CD4-positive, alpha-beta T cell (primary cell): Measurements from ENCODE around the gene ERICH4. TPM values are rescaled to one million over a fixed set of nuclear protein-coding genes. Genes with fewer than 3 reads are reported as not detected.

Source experiments
- ATAC-seq: fragments of 200-7000 bp; cut with Tn5 transposase; one replicate; pipeline ENCODE4 v1.10.0; 2022; ENCODE audit warnings: mild to moderate bottlenecking; ENCODE audit not compliant: poor library complexity
- CTCF ChIA-PET: fragments of 350-600 bp; sonication (Branson Sonifier 250); formaldehyde crosslinking; loops from one replicate; lab custom pipeline; 2021; ENCODE audit warnings: antibody characterized with exemption, inconsistent platforms; lab: Charles Lee
- POLR2A ChIA-PET: fragments of 350-600 bp; sonication (Branson Sonifier 250); formaldehyde crosslinking; loops from one replicate; lab custom pipeline; 2021; ENCODE audit warnings: antibody characterized with exemption, inconsistent platforms; lab: Charles Lee
- DNase-seq, 14 experiments: peaks; one replicate each; pipeline ENCODE4 v3.0.0-alpha.2; 2013 to 2020; ENCODE audit warnings: mixed read lengths in 2 of 14
- H3K27ac ChIP-seq, 2 donors: one replicate each; pipeline versions ENCODE4 v1.5.1 to v1.7.0; 2013; ENCODE audit warnings: low read length in 2 of 2, low read depth in 1 of 2, mild to moderate bottlenecking in 1 of 2
- H3K27me3 ChIP-seq, 2 experiments: 1 replicate in 1 of 2; 2 replicates in 1 of 2; pipeline versions ENCODE4 v1.6.1 to v1.7.0; 2013; ENCODE audit warnings: low read length in 2 of 2, control low read depth in 1 of 2, mild to moderate bottlenecking in 1 of 2, moderate library complexity in 1 of 2; ENCODE audit not compliant: insufficient read depth in 2 of 2, control insufficient read depth in 1 of 2
- H3K36me3 ChIP-seq: one replicate; pipeline ENCODE4 v1.6.1; 2013; ENCODE audit warnings: low read length, control low read depth; ENCODE audit not compliant: insufficient read depth
- H3K4me1 ChIP-seq: one replicate; pipeline ENCODE4 v1.6.1; 2013; ENCODE audit warnings: low read length, control low read depth; ENCODE audit not compliant: insufficient read depth
- H3K4me3 ChIP-seq: one replicate; pipeline ENCODE4 v1.5.1; 2013; ENCODE audit warnings: mild to moderate bottlenecking, low read length, moderate library complexity
- H3K9me3 ChIP-seq, 2 experiments: 1 replicate in 1 of 2; 2 replicates in 1 of 2; pipeline versions ENCODE4 v1.6.1 to v1.7.0; 2013; ENCODE audit warnings: low read length in 2 of 2, mild to moderate bottlenecking in 2 of 2, control low read depth in 1 of 2, moderate library complexity in 1 of 2; ENCODE audit not compliant: control insufficient read depth in 1 of 2, insufficient read depth in 1 of 2
- H3K27ac Mint-ChIP-seq: one replicate; pipeline ENCODE4 v1.8.0; 2020; ENCODE audit warnings: mixed read lengths
- H3K27me3 Mint-ChIP-seq: one replicate; pipeline ENCODE4 v1.8.0; 2021; ENCODE audit warnings: mixed read lengths
- H3K36me3 Mint-ChIP-seq: one replicate; pipeline ENCODE4 v1.8.0; 2021; ENCODE audit warnings: low read depth, mixed read lengths
- H3K4me1 Mint-ChIP-seq: one replicate; pipeline ENCODE4 v1.8.0; 2021; ENCODE audit warnings: low read depth, mixed read lengths
- H3K4me3 Mint-ChIP-seq: one replicate; pipeline ENCODE4 v1.8.0; 2020; ENCODE audit warnings: mild to moderate bottlenecking, mixed read lengths
- H3K9me3 Mint-ChIP-seq: one replicate; pipeline ENCODE4 v1.8.0; 2020; ENCODE audit warnings: mixed read lengths
- intact Hi-C, 2 experiments: fragments of 100-400 bp; cut with DNase I in 1 of 2; cut with micrococcal nuclease in 1 of 2; formaldehyde crosslinking; loops; one replicate each; pipeline versions ENCODE4 v1.15.1 to v1.9.0; 2023 to 2025; cut with DNase I, micrococcal nuclease
- total RNA-seq, 174 experiments: library from RNA in 2 of 174; stranded (reverse) in 2 of 174; gene quantifications; one replicate each; pipeline ENCODE4 v1.2.3 and lab custom pipeline; 2021 to 2026
- TF ChIP-seq, protein P1 (sequence below): fragments of 200-600 bp; IDR thresholded peaks from one replicate; pipeline ENCODE4 v1.8.0; 2022; ENCODE audit warnings: antibody characterized with exemption, mild to moderate bottlenecking

Gene ERICH4
- total RNA-seq, 2 experiments from 2014 or later: not detected

DNA sequence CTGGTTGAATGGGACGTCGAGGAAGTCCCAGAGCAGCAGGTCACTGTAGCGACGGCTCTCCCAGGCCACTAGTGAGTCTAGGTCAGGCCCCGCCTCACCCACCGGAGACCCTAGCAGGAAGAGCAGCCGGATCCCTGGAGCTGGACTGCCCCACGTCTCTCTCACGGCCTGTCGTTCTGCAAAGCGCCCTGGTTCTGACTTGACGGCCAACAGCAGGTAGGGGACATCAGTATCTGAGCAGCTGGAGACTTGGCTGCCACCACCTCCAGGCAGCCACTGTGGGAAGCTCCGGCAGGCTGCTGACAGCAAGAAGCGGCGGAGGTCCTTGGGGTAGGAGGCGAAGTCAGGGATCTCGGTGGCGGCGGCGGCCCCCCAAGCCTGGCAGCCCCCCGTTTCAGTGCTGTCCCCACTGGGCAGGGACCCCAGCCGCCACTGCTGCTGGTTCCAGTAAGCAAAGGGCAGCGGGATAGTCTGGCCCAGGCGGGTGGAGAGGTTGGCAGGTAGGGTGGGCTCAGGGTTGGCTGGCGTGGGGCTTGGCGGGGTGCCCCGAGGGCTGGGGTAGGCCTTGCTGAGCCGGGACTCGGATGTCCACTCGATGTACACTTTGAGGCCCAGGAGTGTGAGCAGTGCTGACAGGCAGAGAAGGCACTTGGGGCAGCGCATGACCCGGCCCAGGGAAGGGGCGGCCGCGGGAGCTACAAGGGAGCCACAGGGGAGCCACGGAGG, 16.7 kb upstream of the ERICH4 start:
- H3K27ac ChIP-seq: no peak overlapping the region

DNA sequence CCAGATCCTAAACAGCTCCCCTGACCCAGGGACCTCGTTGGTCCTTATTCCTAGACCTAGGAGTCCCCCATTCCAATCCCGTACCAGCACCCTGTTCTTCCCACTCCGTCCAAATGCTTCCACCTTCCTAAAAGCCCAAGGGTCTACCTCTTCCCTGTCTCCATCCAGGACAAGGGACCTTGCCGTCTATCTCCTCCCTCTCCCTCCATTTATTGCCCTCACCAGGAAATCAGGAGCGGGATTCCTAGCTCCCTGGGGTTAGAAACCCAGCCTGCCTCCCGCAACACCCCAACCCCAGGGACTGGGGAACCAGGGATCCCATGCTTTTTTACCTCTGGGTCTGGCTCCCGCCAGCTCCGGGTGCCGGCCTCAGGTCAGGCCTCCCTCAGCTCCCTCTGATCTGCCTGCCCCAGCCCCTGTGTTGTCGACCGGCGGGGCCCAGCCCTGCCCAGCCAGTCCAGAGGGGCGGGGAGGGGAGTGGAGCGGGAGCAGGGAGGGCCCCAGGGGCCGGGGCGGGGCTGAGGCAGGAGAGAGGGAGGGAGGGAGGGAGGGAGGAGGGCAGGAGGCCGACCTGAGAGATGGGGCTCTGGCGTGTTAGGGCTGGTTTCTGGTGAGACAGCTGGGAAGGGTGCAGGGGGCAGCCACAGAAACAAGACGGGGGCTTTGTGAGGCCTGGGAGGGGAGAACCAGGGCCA, 15.9 kb upstream of the ERICH4 start, which contains the start of gene B3GNT8:
TSS of gene B3GNT8 (minus strand) at position 423 of the 695 bp plus-strand sequence. CDS start 596 bp downstream, outside the sequence.
- POLR2A ChIA-PET: interaction anchor here (0.7 kb wide), 1 partner anchor 137 kb away, joined by 3 read pairs; no protein-coding TSS in a partner anchor
- TF ChIP-seq, protein P1, sequence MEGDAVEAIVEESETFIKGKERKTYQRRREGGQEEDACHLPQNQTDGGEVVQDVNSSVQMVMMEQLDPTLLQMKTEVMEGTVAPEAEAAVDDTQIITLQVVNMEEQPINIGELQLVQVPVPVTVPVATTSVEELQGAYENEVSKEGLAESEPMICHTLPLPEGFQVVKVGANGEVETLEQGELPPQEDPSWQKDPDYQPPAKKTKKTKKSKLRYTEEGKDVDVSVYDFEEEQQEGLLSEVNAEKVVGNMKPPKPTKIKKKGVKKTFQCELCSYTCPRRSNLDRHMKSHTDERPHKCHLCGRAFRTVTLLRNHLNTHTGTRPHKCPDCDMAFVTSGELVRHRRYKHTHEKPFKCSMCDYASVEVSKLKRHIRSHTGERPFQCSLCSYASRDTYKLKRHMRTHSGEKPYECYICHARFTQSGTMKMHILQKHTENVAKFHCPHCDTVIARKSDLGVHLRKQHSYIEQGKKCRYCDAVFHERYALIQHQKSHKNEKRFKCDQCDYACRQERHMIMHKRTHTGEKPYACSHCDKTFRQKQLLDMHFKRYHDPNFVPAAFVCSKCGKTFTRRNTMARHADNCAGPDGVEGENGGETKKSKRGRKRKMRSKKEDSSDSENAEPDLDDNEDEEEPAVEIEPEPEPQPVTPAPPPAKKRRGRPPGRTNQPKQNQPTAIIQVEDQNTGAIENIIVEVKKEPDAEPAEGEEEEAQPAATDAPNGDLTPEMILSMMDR: no peak

More for the DNA sequence above, 16.7 kb upstream of the ERICH4 start:
- ChIA-PET CTCF (interaction anchor here (0.6 to 0.8 kb wide), 2 partner anchors 49 to 118 kb away, joined by 3 read pairs; no protein-coding TSS in a partner anchor), POLR2A (interaction anchor here (0.7 kb wide), 1 partner anchor 138 kb away, joined by 3 read pairs; no protein-coding TSS in a partner anchor)
- peaks cover 45% of the 10 kb centered on the region for H3K36me3 ChIP-seq
- Mint-ChIP-seq H3K36me3 (peaks cover 45% of the 10 kb centered on the region), H3K9me3 (no peaks in the 10 kb centered on the region), H3K4me3 (no peak overlapping the region), H3K4me1 (peaks cover 33% of the 10 kb centered on the region), H3K27ac (peak overlapping the region; percentile 49), H3K27me3 (no peaks in the 10 kb centered on the region)
- DNase-seq: no peak
- no peaks in the 10 kb centered on the region for H3K27me3 ChIP-seq
- peak overlapping the region; percentile 54 for H3K4me3 ChIP-seq
- TF ChIP-seq, protein P1: no peak
- H3K9me3 ChIP-seq: peaks cover 0 to 6% of the 10 kb centered on the region in 2 experiments
- intact Hi-C loops: no loop called here
- ATAC-seq: no peak
- peaks cover 62% of the 10 kb centered on the region for H3K4me1 ChIP-seq

More for the DNA sequence above, 15.9 kb upstream of the ERICH4 start, which contains the start of gene B3GNT8:
- Histone ChIP-seq H3K36me3 (peaks cover 44% of the 10 kb centered on the region), H3K27me3 (no peaks in the 10 kb centered on the region), H3K27ac (peak within 1 kb of the TSS; percentile 41 to 76), H3K4me3 (peak within 1 kb of the TSS; percentile 54), H3K9me3 (peaks cover 0 to 6% of the 10 kb centered on the region in 2 experiments), H3K4me1 (peaks cover 63% of the 10 kb centered on the region)
- Mint-ChIP-seq H3K4me3 (peak within 1 kb of the TSS; percentile 83), H3K4me1 (peaks cover 36% of the 10 kb centered on the region), H3K9me3 (no peaks in the 10 kb centered on the region), H3K36me3 (peaks cover 45% of the 10 kb centered on the region), H3K27me3 (no peaks in the 10 kb centered on the region), H3K27ac (peak within 1 kb of the TSS; percentile 75)
- intact Hi-C loops: no loop called here
- DNase-seq (peak in 10 of 14 experiments; percentile 27 to 75 (median 44)), ATAC-seq (peak; percentile 56)
- CTCF ChIA-PET: interaction anchor here (0.8 kb wide), 1 partner anchor 119 kb away, joined by 3 read pairs; no protein-coding TSS in a partner anchor
